Large intestine (tissue), 3 donors: ENCODE results near the gene NEDD8. TPM values are rescaled to one million over a fixed set of nuclear protein-coding genes. Genes with fewer than 3 reads are reported as not detected.
"Not testable (repeated sequence)": the region's sequence is repeated elsewhere in the genome, so short reads cannot be mapped to it uniquely, and the experiment has no call there.

ENCODE experiments used
- DNase-seq, 2 donors: peaks; one replicate each; pipeline versions ENCODE4 v3.0.0 to v3.0.0-alpha.2; 2013
- H3K27ac ChIP-seq: one replicate; pipeline ENCODE4 v1.5.1; 2013; ENCODE audit warnings: low read length
- H3K27me3 ChIP-seq: 2 replicates; pipeline ENCODE4 v1.6.1; 2013; ENCODE audit warnings: low read length; ENCODE audit not compliant: control insufficient read depth, insufficient read depth
- H3K36me3 ChIP-seq: 2 replicates; pipeline ENCODE4 v1.6.1; 2013; ENCODE audit warnings: low read length; ENCODE audit not compliant: control insufficient read depth, insufficient read depth
- H3K4me1 ChIP-seq: one replicate; pipeline ENCODE4 v1.6.1; 2013; ENCODE audit warnings: low read length; ENCODE audit not compliant: control insufficient read depth, insufficient read depth
- H3K4me3 ChIP-seq: one replicate; pipeline ENCODE4 v1.5.1; 2013; ENCODE audit warnings: low read length
- H3K9me3 ChIP-seq: one replicate; pipeline ENCODE4 v1.6.1; 2013; ENCODE audit warnings: mild to moderate bottlenecking, low read depth, low read length, moderate library complexity; ENCODE audit not compliant: control insufficient read depth
- WGBS: methylation state at CpG from one replicate; pipeline ENCODE4 v1.1.5; 2013; ENCODE audit warnings: low lambda C conversion rate; ENCODE audit not compliant: insufficient coverage; 5-methylcytosine and 5-hydroxymethylcytosine counted together
- polyA plus RNA-seq: library from polyadenylated mRNA; unstranded; fragments of 120-200 nt; gene quantifications from one replicate; pipeline ENCODE4 v1.2.1, GENCODE V29; 2013

Gene NEDD8
- polyA plus RNA-seq, 1 donor, result 194 TPM

GRCh38 chr14:24222987-24223386 is 9.2 kb downstream of the NEDD8 start:
- H3K36me3 ChIP-seq, H3K4me1 ChIP-seq, H3K27ac ChIP-seq, H3K9me3 ChIP-seq, DNase-seq, H3K4me3 ChIP-seq, H3K27me3 ChIP-seq: not testable (repeated sequence)
- no CpG with 5 or more reads among the region's 4 CpGs for WGBS

- WGBS, result 50% methylated on average over 2 of the region's 3 CpGs
- no peaks in the 10 kb centered on the region for H3K27me3 ChIP-seq
- H3K4me3 ChIP-seq, result no peak overlapping the region
- H3K27ac ChIP-seq, result no peak overlapping the region
- no peak for DNase-seq
- H3K9me3 ChIP-seq, result no peaks in the 10 kb centered on the region
- H3K4me1 ChIP-seq, result peaks cover 8% of the 10 kb centered on the region
- H3K36me3 ChIP-seq, result peaks cover 8% of the 10 kb centered on the region
Observed at GRCh38 chr14:24219521-24219920, 12.6 kb downstream of the NEDD8 start.

- no peak overlapping the region for H3K27ac ChIP-seq
- H3K4me3 ChIP-seq, result no peak overlapping the region
- H3K27me3 ChIP-seq, result no peaks in the 10 kb centered on the region
- H3K4me1 ChIP-seq, result peaks cover 12% of the 10 kb centered on the region
- DNase-seq, result no peak
- peaks cover 8% of the 10 kb centered on the region for H3K36me3 ChIP-seq
- 89% methylated on average over 2 of the region's 4 CpGs for WGBS
- no peaks in the 10 kb centered on the region for H3K9me3 ChIP-seq
Observed at GRCh38 chr14:24219080-24219479, 13.1 kb downstream of the NEDD8 start.

- H3K27me3 ChIP-seq, H3K27ac ChIP-seq, H3K36me3 ChIP-seq, DNase-seq, H3K4me3 ChIP-seq, H3K9me3 ChIP-seq: not testable (repeated sequence)
- H3K4me1 ChIP-seq, result peaks cover 18% of the 10 kb centered on the region
- WGBS, result no CpG with 5 or more reads among the region's 1 CpG
Observed at GRCh38 chr14:24216876-24217275, 15.3 kb downstream of the NEDD8 start.

- H3K27ac ChIP-seq, result peak overlapping the region; percentile 90
- H3K4me1 ChIP-seq, result peaks cover 18% of the 10 kb centered on the region
- DNase-seq, result no peak
- no peaks in the 10 kb centered on the region for H3K9me3 ChIP-seq
- H3K4me3 ChIP-seq, result no peak overlapping the region
- H3K36me3 ChIP-seq, result peaks cover 9% of the 10 kb centered on the region
- WGBS, result no CpG with 5 or more reads among the region's 2 CpGs
- no peaks in the 10 kb centered on the region for H3K27me3 ChIP-seq
Observed at GRCh38 chr14:24216345-24216699, 15.8 kb downstream of the NEDD8 start.

- Histone ChIP-seq H3K4me3 (peak within 1 kb of the TSS; percentile 62), H3K36me3 (peaks cover 14% of the 10 kb centered on the region), H3K27ac (peak within 1 kb of the TSS; percentile 98), H3K4me1 (peaks cover 18% of the 10 kb centered on the region), H3K9me3 (no peaks in the 10 kb centered on the region), H3K27me3 (no peaks in the 10 kb centered on the region)
- WGBS, result no CpG with 5 or more reads among the region's 40 CpGs
- peak; percentile 92 to 93 for DNase-seq
Observed at GRCh38 chr14:24215495-24216344, 16.4 kb downstream of the NEDD8 start, which contains the start of gene MDP1. TSS of gene MDP1 (minus strand) at chr14:24216066. CDS start at chr14:24215955, 111 bp downstream.

- H3K27me3 ChIP-seq, result no peaks in the 10 kb centered on the region
- H3K36me3 ChIP-seq, result peaks cover 30% of the 10 kb centered on the region
- H3K4me3 ChIP-seq, result peak overlapping the region; percentile 79
- WGBS, result no CpG with 5 or more reads among the region's 7 CpGs
- DNase-seq, result peak in 1 of 2 donors; percentile 76
- no peaks in the 10 kb centered on the region for H3K9me3 ChIP-seq
- peak overlapping the region; percentile 98 for H3K27ac ChIP-seq
- peaks cover 18% of the 10 kb centered on the region for H3K4me1 ChIP-seq
Observed at GRCh38 chr14:24213866-24214662, 18.1 kb downstream of the NEDD8 start.

- H3K27ac ChIP-seq, result peak within 1 kb of the TSS; percentile 98
- H3K9me3 ChIP-seq, result no peaks in the 10 kb centered on the region
- DNase-seq, result peak; percentile 97
- no CpG with 5 or more reads among the region's 53 CpGs for WGBS
- peak within 1 kb of the TSS; percentile 79 for H3K4me3 ChIP-seq
- H3K4me1 ChIP-seq, result peaks cover 18% of the 10 kb centered on the region
- H3K36me3 ChIP-seq, result peaks cover 37% of the 10 kb centered on the region
- H3K27me3 ChIP-seq, result no peaks in the 10 kb centered on the region
Observed at GRCh38 chr14:24212924-24213865, 19.0 kb downstream of the NEDD8 start, which contains the start of gene CHMP4A. TSS of gene CHMP4A (minus strand) at chr14:24213488. CDS start at chr14:24213439, 49 bp downstream.

GRCh38 chr14:24211311-24211710 is 20.9 kb downstream of the NEDD8 start:
- no CpG with 5 or more reads among the region's 6 CpGs for WGBS
- H3K36me3 ChIP-seq, result peaks cover 48% of the 10 kb centered on the region

More at GRCh38 chr14:24211311-24211710, 20.9 kb downstream of the NEDD8 start:
- no peak for DNase-seq
- no peak overlapping the region for H3K4me3 ChIP-seq
- H3K27me3 ChIP-seq, result no peaks in the 10 kb centered on the region
- H3K9me3 ChIP-seq, result no peaks in the 10 kb centered on the region
- no peak overlapping the region for H3K27ac ChIP-seq
- peaks cover 18% of the 10 kb centered on the region for H3K4me1 ChIP-seq
